ENCODE data around the gene TACC3. TPM values are rescaled to one million over a fixed set of nuclear protein-coding genes. Genes with fewer than 3 reads are reported as not detected.

TACC3 gene
- total RNA-seq, 1 experiment from 2014 or later, result 156 TPM

DNA sequence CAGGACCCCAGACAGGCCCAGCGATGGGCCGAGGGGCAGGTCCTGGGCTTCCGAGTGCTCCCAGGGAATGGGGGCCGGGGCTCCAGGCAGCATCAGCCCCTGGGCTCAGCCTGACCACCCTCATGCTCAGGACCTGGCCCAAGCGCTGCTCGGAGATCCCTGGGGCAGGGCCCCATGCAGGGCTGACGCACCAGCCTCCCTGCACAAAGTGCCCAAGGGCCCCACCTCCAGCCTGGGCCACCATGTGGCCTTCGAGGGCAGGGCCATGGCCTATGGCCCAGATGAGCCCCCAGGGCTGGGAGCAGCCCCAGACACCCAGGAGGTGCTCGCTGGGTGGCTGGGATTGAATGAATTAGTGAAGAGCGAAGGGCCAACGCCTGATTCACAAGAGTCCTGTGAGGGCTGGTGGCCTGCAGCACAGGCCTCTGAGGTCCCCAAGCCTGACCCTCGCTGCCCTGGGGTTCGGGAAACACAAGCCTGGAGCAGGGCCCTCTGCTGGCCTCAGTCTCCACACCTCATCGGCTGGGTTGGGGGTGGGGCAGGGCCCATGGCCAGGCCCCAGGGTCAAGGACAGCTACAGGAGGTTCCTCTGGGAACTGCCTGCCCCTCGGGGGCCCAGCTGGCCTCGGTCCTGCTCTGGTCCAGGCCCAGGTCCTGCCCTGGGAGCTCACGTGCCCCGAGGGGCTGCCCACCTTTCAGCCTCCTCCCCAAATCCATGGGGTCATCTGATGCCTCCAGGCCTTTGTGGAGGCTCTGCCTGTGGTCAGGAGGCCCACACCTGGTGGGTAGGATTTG is 58.5 kb downstream of the TACC3 start:
- Histone ChIP-seq H3T11ph (ENCODE audit: low read length) (no peak overlapping the region), H4K91ac (ENCODE audit: insufficient read length, low read depth, low read length) (no peak overlapping the region), H3K4me2 (ENCODE audit: insufficient read depth, insufficient read length, low read length) (no peak overlapping the region), H3K23me2 (ENCODE audit: insufficient read length, low read depth, low read length, poor library complexity, severe bottlenecking) (no peaks in the 10 kb centered on the region), H4K8ac (replicated peaks; ENCODE audit: insufficient read length, low read depth, low read length) (no peak overlapping the region), H2BK12ac (ENCODE audit: insufficient read length, low read depth, low read length) (no peak overlapping the region), H2AK5ac (ENCODE audit: insufficient read length, low read length) (no peak overlapping the region), H3K23ac (ENCODE audit: insufficient read length, low read depth, low read length) (no peak overlapping the region), H3K18ac (ENCODE audit: insufficient read length, low read depth, low read length) (no peak overlapping the region), H3K4ac (ENCODE audit: low read depth, low read length) (no peak overlapping the region), H3K79me2 (ENCODE audit: insufficient read depth, low read length) (no peaks in the 10 kb centered on the region), H2BK120ac (ENCODE audit: low read depth, low read length, poor library complexity, severe bottlenecking) (no peak overlapping the region), H2AFZ (ENCODE audit: low read length) (no peak overlapping the region), H2BK15ac (ENCODE audit: low read depth, low read length) (no peak overlapping the region), H3K14ac (ENCODE audit: insufficient read depth, low read length) (no peak overlapping the region; the same call in 1 of the 2 replicates), H2BK20ac (ENCODE audit: low read depth, low read length, poor library complexity, severe bottlenecking) (no peak overlapping the region), H4K20me1 (ENCODE audit: control insufficient read depth, insufficient read depth, insufficient read length) (no peaks in the 10 kb centered on the region), H4K5ac (ENCODE audit: insufficient read length, low read depth, low read length) (no peak overlapping the region), H2BK5ac (ENCODE audit: insufficient read length, low read length) (no peak overlapping the region), H3K9ac (ENCODE audit: extremely low read depth, insufficient read length, low read length) (no peak overlapping the region), H3K4me1 (ENCODE audit: insufficient read depth, low read length) (peaks cover 2% of the 10 kb centered on the region; the same call in 1 of the 2 replicates), H3K27me3 (ENCODE audit: insufficient read depth, low read length) (no peaks in the 10 kb centered on the region), H3K9me3 (ENCODE audit: control insufficient read depth, low read depth, low read length) (no peaks in the 10 kb centered on the region), H3K56ac (ENCODE audit: insufficient read length, low read depth, low read length) (no peak overlapping the region), H3K27ac (ENCODE audit: insufficient read length, low read depth, low read length) (no peak overlapping the region), H3K79me1 (ENCODE audit: insufficient read depth, low read depth, low read length, poor library complexity, severe bottlenecking) (no peaks in the 10 kb centered on the region)
- TF ChIP-seq, protein P1, sequence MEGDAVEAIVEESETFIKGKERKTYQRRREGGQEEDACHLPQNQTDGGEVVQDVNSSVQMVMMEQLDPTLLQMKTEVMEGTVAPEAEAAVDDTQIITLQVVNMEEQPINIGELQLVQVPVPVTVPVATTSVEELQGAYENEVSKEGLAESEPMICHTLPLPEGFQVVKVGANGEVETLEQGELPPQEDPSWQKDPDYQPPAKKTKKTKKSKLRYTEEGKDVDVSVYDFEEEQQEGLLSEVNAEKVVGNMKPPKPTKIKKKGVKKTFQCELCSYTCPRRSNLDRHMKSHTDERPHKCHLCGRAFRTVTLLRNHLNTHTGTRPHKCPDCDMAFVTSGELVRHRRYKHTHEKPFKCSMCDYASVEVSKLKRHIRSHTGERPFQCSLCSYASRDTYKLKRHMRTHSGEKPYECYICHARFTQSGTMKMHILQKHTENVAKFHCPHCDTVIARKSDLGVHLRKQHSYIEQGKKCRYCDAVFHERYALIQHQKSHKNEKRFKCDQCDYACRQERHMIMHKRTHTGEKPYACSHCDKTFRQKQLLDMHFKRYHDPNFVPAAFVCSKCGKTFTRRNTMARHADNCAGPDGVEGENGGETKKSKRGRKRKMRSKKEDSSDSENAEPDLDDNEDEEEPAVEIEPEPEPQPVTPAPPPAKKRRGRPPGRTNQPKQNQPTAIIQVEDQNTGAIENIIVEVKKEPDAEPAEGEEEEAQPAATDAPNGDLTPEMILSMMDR (conservative IDR thresholded peaks at IDR 0.05), result no peak
- H3K27ac Mint-ChIP-seq, result peak overlapping the region in 2 of 3 experiments; percentile 69 to 77; a peak in 4 of 7 replicates
- DNase-seq, result no peak
- peaks cover 24 to 33% of the 10 kb centered on the region in 2 experiments for H3K4me1 Mint-ChIP-seq
- WGBS (ENCODE audit: extremely low coverage, insufficient read length, low lambda C conversion rate), result no CpG with 5 or more reads among the region's 18 CpGs
- no peaks in the 10 kb centered on the region for H3K9me3 Mint-ChIP-seq
- H3K27me3 Mint-ChIP-seq (ENCODE audit: low read depth), result peaks cover 2% of the 10 kb centered on the region
- H3K36me3 Mint-ChIP-seq (ENCODE audit: insufficient read depth in 1 of 3, low read depth in 3 of 3), result no peaks in the 10 kb centered on the region
- no peak overlapping the region for H3K4me3 Mint-ChIP-seq
